Measurements from ENCODE around the gene SOCS3.

The SOCS3 gene

GRCh38 chr17:78387977-78388941 lies 28.4 kb upstream of the SOCS3 start:
- peaks cover 15% of the 10 kb centered on the region for H4K20me1 ChIP-seq (ENCODE audit: control insufficient read depth, insufficient read depth, low read depth, low read length)
- peaks cover 93% of the 10 kb centered on the region for H3K79me2 ChIP-seq (ENCODE audit: control insufficient read depth, low read length)
- peak overlapping the region; percentile 38 for H3K4me2 ChIP-seq (ENCODE audit: low read length)
- no peaks in the 10 kb centered on the region for H3K9me3 ChIP-seq (ENCODE audit: control insufficient read depth, insufficient read depth, low read length)
- H3K27me3 ChIP-seq (ENCODE audit: control insufficient read depth, low read length) = no peaks in the 10 kb centered on the region
- no peaks in the 10 kb centered on the region for H3K9me2 ChIP-seq (replicated peaks; ENCODE audit: control insufficient read depth, low read length)
- peaks cover 10% of the 10 kb centered on the region for H3K36me3 ChIP-seq (ENCODE audit: control insufficient read depth, low read length)
- peak overlapping the region; percentile 30 for H3K4me3 ChIP-seq (ENCODE audit: low read length)
- H3F3A ChIP-seq (ENCODE audit: control insufficient read depth, insufficient read depth) = no peaks in the 10 kb centered on the region
- H3K4me1 ChIP-seq (ENCODE audit: control insufficient read depth, low read length) = peaks cover 55% of the 10 kb centered on the region
- no peak for TF ChIP-seq EZH2phosphoT487 (IDR thresholded peaks at IDR 0.05; ENCODE audit: borderline replicate concordance, low read length)
- TF ChIP-seq CTCF (IDR thresholded peaks at IDR 0.05; ENCODE audit: low read depth, low read length, poor library complexity, severe bottlenecking) = no peak
- peak overlapping the region; percentile 10; the same call in 1 of the 2 replicates for H3K27ac ChIP-seq (ENCODE audit: low read depth, low read length)

- Histone ChIP-seq H3K4me1 (ENCODE audit: control insufficient read depth, low read length) (peaks cover 66% of the 10 kb centered on the region), H3K79me2 (ENCODE audit: control insufficient read depth, low read length) (peaks cover 95% of the 10 kb centered on the region), H3K4me3 (ENCODE audit: low read length) (no peak overlapping the region), H3K9me2 (replicated peaks; ENCODE audit: control insufficient read depth, low read length) (no peaks in the 10 kb centered on the region), H3F3A (ENCODE audit: control insufficient read depth, insufficient read depth) (no peaks in the 10 kb centered on the region), H3K36me3 (ENCODE audit: control insufficient read depth, low read length) (peaks cover 19% of the 10 kb centered on the region), H3K9me3 (ENCODE audit: control insufficient read depth, insufficient read depth, low read length) (no peaks in the 10 kb centered on the region), H3K27me3 (ENCODE audit: control insufficient read depth, low read length) (no peaks in the 10 kb centered on the region), H3K4me2 (ENCODE audit: low read length) (0 out of 2 replicates have a peak overlapping the region, but pooled peaks have one; percentile 65), H4K20me1 (ENCODE audit: control insufficient read depth, insufficient read depth, low read depth, low read length) (peaks cover 18% of the 10 kb centered on the region), H3K27ac (ENCODE audit: low read depth, low read length) (no peak overlapping the region)
- TF ChIP-seq CTCF (IDR thresholded peaks at IDR 0.05; ENCODE audit: low read depth, low read length, poor library complexity, severe bottlenecking) = no peak
- TF ChIP-seq EZH2phosphoT487 (IDR thresholded peaks at IDR 0.05; ENCODE audit: borderline replicate concordance, low read length) = no peak
Measured at GRCh38 chr17:78384479-78385175, 24.8 kb upstream of the SOCS3 start.

DNA sequence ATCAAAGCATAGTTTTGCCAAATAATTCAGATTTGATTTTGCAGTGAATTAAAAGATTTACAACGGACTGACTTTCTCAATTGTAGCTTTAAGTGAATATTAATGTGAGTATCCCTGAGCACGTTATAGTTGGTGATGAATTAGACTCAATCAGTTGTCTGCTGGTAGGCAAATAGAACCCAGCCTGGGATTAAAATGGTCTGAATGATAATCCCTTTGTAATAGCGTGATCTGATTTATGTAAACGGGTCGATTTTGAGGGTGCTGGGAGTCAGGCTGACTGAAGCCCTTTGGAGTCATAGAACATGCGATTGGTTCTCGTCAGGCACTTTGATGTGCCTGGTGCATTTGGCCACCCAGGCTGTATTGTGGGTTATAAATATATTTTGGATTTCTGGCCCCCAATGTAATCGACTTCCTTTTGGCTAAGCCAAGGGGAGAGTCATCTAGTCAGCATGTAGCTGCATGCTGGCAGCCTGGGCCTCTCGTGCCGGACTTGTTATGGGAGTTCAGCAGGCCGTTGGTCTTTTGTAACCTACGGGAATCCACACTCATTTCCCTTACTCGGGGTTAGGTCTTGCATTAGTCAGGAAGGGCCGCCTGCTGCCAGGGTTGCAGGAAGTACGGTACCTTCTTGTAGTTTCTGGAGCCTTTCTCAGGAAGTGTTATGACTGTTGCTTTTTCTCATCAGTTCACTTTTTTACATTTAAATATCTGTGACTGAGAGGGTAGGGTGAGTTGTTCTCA lies 24.0 kb upstream of the SOCS3 start:
- no peaks in the 10 kb centered on the region for H3F3A ChIP-seq (ENCODE audit: control insufficient read depth, insufficient read depth)
- H3K4me3 ChIP-seq (ENCODE audit: low read length) = no peak overlapping the region
- no peak for TF ChIP-seq CTCF (IDR thresholded peaks at IDR 0.05; ENCODE audit: low read depth, low read length, poor library complexity, severe bottlenecking)
- TF ChIP-seq EZH2phosphoT487 (IDR thresholded peaks at IDR 0.05; ENCODE audit: borderline replicate concordance, low read length) = no peak
- no peaks in the 10 kb centered on the region for H3K9me3 ChIP-seq (ENCODE audit: control insufficient read depth, insufficient read depth, low read length)
- H3K4me1 ChIP-seq (ENCODE audit: control insufficient read depth, low read length) = peaks cover 73% of the 10 kb centered on the region
- peak overlapping the region; percentile 13; the same call in 1 of the 2 replicates for H3K4me2 ChIP-seq (ENCODE audit: low read length)
- peaks cover 21% of the 10 kb centered on the region for H3K36me3 ChIP-seq (ENCODE audit: control insufficient read depth, low read length)
- H3K27me3 ChIP-seq (ENCODE audit: control insufficient read depth, low read length) = no peaks in the 10 kb centered on the region
- H3K9me2 ChIP-seq (replicated peaks; ENCODE audit: control insufficient read depth, low read length) = no peaks in the 10 kb centered on the region
- peaks cover 97% of the 10 kb centered on the region for H3K79me2 ChIP-seq (ENCODE audit: control insufficient read depth, low read length)
- no peak overlapping the region for H3K27ac ChIP-seq (ENCODE audit: low read depth, low read length)
- peaks cover 21% of the 10 kb centered on the region for H4K20me1 ChIP-seq (ENCODE audit: control insufficient read depth, insufficient read depth, low read depth, low read length)

Measured in DOHH2 (cell line).